ENCODE measurements around the gene CHAT.

GRCh38 chr10:49624629-49625028, 10.8 kb downstream of the CHAT start:
- TF ChIP-seq REST (IDR thresholded peaks at IDR 0.05), result no peak
- no peak for TF ChIP-seq CHD2 (IDR thresholded peaks at IDR 0.05; ENCODE audit: low read length, partially characterized antibody)
- TF ChIP-seq CTCF (IDR thresholded peaks at IDR 0.05), result no peak
- TF ChIP-seq CEBPB (IDR thresholded peaks at IDR 0.05), result no peak
- TF ChIP-seq MAX (IDR thresholded peaks at IDR 0.05), result no peak
- no peak for TF ChIP-seq MYC (IDR thresholded peaks at IDR 0.05; ENCODE audit: borderline replicate concordance, low read length)
- TF ChIP-seq RAD21 (conservative IDR thresholded peaks at IDR 0.05 in 1 of 2, IDR thresholded peaks at IDR 0.05 in 1 of 2), result no peak

All from A549 (cell line).